ENCODE results near the gene MINPP1.
"Not testable (repeated sequence)": the region's sequence is repeated elsewhere in the genome, so short reads cannot be mapped to it uniquely, and the experiment has no call there.

The MINPP1 gene

GRCh38 chr10:87504640-87505365, at the start of gene MINPP1:
TSS of gene MINPP1 (plus strand) at chr10:87504893. CDS start at chr10:87504916, 23 bp downstream.
- H3K4me3 ChIP-seq (ENCODE audit: low read depth, low read length), result peak within 1 kb of the TSS; percentile 90

- H3K4me3 ChIP-seq (ENCODE audit: low read depth, low read length), result not testable (repeated sequence)
Measured at GRCh38 chr10:87456586-87457220, 48.0 kb upstream of the MINPP1 start.

GRCh38 chr10:87461751-87462150, 42.9 kb upstream of the MINPP1 start:
- H3K4me3 ChIP-seq (ENCODE audit: low read depth, low read length), result not testable (repeated sequence)

GRCh38 chr10:87466849-87467248, 37.8 kb upstream of the MINPP1 start:
- H3K4me3 ChIP-seq (ENCODE audit: low read depth, low read length), result not testable (repeated sequence)

- H3K4me3 ChIP-seq (ENCODE audit: low read depth, low read length), result not testable (repeated sequence)
Measured at GRCh38 chr10:87488733-87489132, 16.0 kb upstream of the MINPP1 start.

- H3K4me3 ChIP-seq (ENCODE audit: low read depth, low read length), result not testable (repeated sequence)
Measured at GRCh38 chr10:87490285-87490684, 14.4 kb upstream of the MINPP1 start.

- not testable (repeated sequence) for H3K4me3 ChIP-seq (ENCODE audit: low read depth, low read length)
Measured at GRCh38 chr10:87492450-87492849, 12.2 kb upstream of the MINPP1 start.

GRCh38 chr10:87495446-87495845, 9.2 kb upstream of the MINPP1 start:
- H3K4me3 ChIP-seq (ENCODE audit: low read depth, low read length), result not testable (repeated sequence)

GRCh38 chr10:87497386-87497785, 7.3 kb upstream of the MINPP1 start:
- not testable (repeated sequence) for H3K4me3 ChIP-seq (ENCODE audit: low read depth, low read length)

GRCh38 chr10:87498106-87498789, 6.4 kb upstream of the MINPP1 start:
- H3K4me3 ChIP-seq (ENCODE audit: low read depth, low read length), result not testable (repeated sequence)

- H3K4me3 ChIP-seq (ENCODE audit: low read depth, low read length), result no peak overlapping the region
Measured at GRCh38 chr10:87500646-87501048, 4.0 kb upstream of the MINPP1 start.

GRCh38 chr10:87503401-87503800, 1.3 kb upstream of the MINPP1 start:
- H3K4me3 ChIP-seq (ENCODE audit: low read depth, low read length), result no peak overlapping the region

GRCh38 chr10:87503886-87504285, 807 bp upstream of the MINPP1 start:
- peak overlapping the region; percentile 90 for H3K4me3 ChIP-seq (ENCODE audit: low read depth, low read length)

- peak overlapping the region; percentile 90 for H3K4me3 ChIP-seq (ENCODE audit: low read depth, low read length)
Measured at GRCh38 chr10:87504307-87504639, 420 bp upstream of the MINPP1 start.

GRCh38 chr10:87505366-87506111, 846 bp downstream of the MINPP1 start:
- H3K4me3 ChIP-seq (ENCODE audit: low read depth, low read length), result peak overlapping the region; percentile 90

GRCh38 chr10:87506956-87507355, 2.3 kb downstream of the MINPP1 start:
- H3K4me3 ChIP-seq (ENCODE audit: low read depth, low read length), result no peak overlapping the region

GRCh38 chr10:87507879-87508483, 3.3 kb downstream of the MINPP1 start:
- H3K4me3 ChIP-seq (ENCODE audit: low read depth, low read length), result no peak overlapping the region

GRCh38 chr10:87508837-87509236, 4.1 kb downstream of the MINPP1 start:
- H3K4me3 ChIP-seq (ENCODE audit: low read depth, low read length), result no peak overlapping the region

- H3K4me3 ChIP-seq (ENCODE audit: low read depth, low read length), result no peak overlapping the region
Measured at GRCh38 chr10:87510025-87510424, 5.3 kb downstream of the MINPP1 start.

GRCh38 chr10:87511526-87511925, 6.8 kb downstream of the MINPP1 start:
- no peak overlapping the region for H3K4me3 ChIP-seq (ENCODE audit: low read depth, low read length)

GRCh38 chr10:87518937-87519336, 14.2 kb downstream of the MINPP1 start:
- no peak overlapping the region for H3K4me3 ChIP-seq (ENCODE audit: low read depth, low read length)

Data from iPS-11a (cell line).